SK-N-SH (cell line): ENCODE results near the gene VASH2. TPM values are rescaled to one million over a fixed set of nuclear protein-coding genes. Genes with fewer than 3 reads are reported as not detected.

Experiments
- CTCF ChIA-PET: fragments of 300-600, 350-600 bp; formaldehyde crosslinking; extraction: SDS; loops from one replicate; lab custom pipeline; 2021; lab: Yijun Ruan, JAX
- POLR2A ChIA-PET: fragments of 350-600 bp; sonication (Branson Sonifier 250); formaldehyde crosslinking; extraction: SDS; loops from one replicate; lab custom pipeline; 2020; ENCODE audit warnings: antibody characterized with exemption, inconsistent platforms; lab: Yijun Ruan, JAX
- DNase-seq: peaks from one replicate; pipeline ENCODE4 v3.0.0; 2012
- H2AFZ ChIP-seq: fragments of 200-600 bp; sonication (generic); 2 replicates; pipeline ENCODE4 v1.8.1; 2016; ENCODE audit warnings: antibody characterized with exemption, mild to moderate bottlenecking, low read depth
- H3F3A ChIP-seq: fragments of 200-600 bp; sonication (generic); replicated peaks from 2 replicates; pipeline ENCODE3; 2016; ENCODE audit warnings: antibody characterized with exemption, mild to moderate bottlenecking; ENCODE audit not compliant: insufficient read depth
- H3K27ac ChIP-seq, 2 experiments: fragments of 200-500 bp in 1 of 2; fragments of 200-600 bp in 1 of 2; sonication (Bioruptor generic) in 1 of 2; sonication (generic), shearing (Covaris generic) in 1 of 2; 2 replicates each; pipeline versions ENCODE4 v1.5.1 to v1.6.1; 2014 to 2016; ENCODE audit warnings: low read depth in 2 of 2, inconsistent platforms in 1 of 2, low read length in 1 of 2, mild to moderate bottlenecking in 1 of 2, mixed read lengths in 1 of 2
- H3K27me3 ChIP-seq: fragments of 200-600 bp; sonication (generic), shearing (Covaris generic); 2 replicates; pipeline ENCODE4 v1.6.1; 2016; ENCODE audit warnings: mixed run types; ENCODE audit not compliant: insufficient read depth
- H3K36me3 ChIP-seq, 2 experiments: fragments of 200-500 bp in 1 of 2; fragments of 200-600 bp in 1 of 2; sonication (Bioruptor generic) in 1 of 2; sonication (generic) in 1 of 2; replicated peaks in 1 of 2; 2 replicates each; pipeline versions ENCODE3 to v1.5.1; 2014 to 2016; ENCODE audit warnings: low read length in 1 of 2, mild to moderate bottlenecking in 1 of 2; ENCODE audit not compliant: insufficient read depth in 2 of 2, control insufficient read depth in 1 of 2
- H3K4me1 ChIP-seq, 2 experiments: fragments of 200-500 bp in 1 of 2; fragments of 200-600 bp in 1 of 2; sonication (Bioruptor generic) in 1 of 2; sonication (generic), shearing (Covaris generic) in 1 of 2; 2 replicates each; pipeline versions ENCODE4 v1.5.1 to v1.6.1; 2014 to 2016; ENCODE audit warnings: low read depth in 1 of 2, low read length in 1 of 2, mixed run types in 1 of 2; ENCODE audit not compliant: insufficient read depth in 2 of 2, control insufficient read depth in 1 of 2
- H3K4me2 ChIP-seq: fragments of 200-600 bp; sonication (generic), shearing (Covaris generic); 2 replicates; pipeline ENCODE4 v1.6.1; 2017; ENCODE audit warnings: mixed run types
- H3K4me3 ChIP-seq, 2 experiments: fragments of 200-500 bp in 1 of 2; fragments of 200-600 bp in 1 of 2; sonication (Bioruptor generic) in 1 of 2; sonication (generic), shearing (Covaris generic) in 1 of 2; 2 replicates each; pipeline versions ENCODE4 v1.5.1 to v1.8.1; 2014 to 2016; ENCODE audit warnings: low read depth in 2 of 2, inconsistent platforms in 1 of 2, low read length in 1 of 2, mild to moderate bottlenecking in 1 of 2, mixed read lengths in 1 of 2, moderate library complexity in 1 of 2
- H3K79me2 ChIP-seq: fragments of 200-600 bp; sonication (generic); 2 replicates; pipeline ENCODE4 v1.8.1; 2017; ENCODE audit warnings: mild to moderate bottlenecking; ENCODE audit not compliant: insufficient read depth
- H3K9ac ChIP-seq: fragments of 200-600 bp; sonication (generic); 2 replicates; pipeline ENCODE4 v1.6.1; 2017; ENCODE audit warnings: mixed run types
- H3K9me2 ChIP-seq: fragments of 200-600 bp; sonication (generic); 2 replicates; pipeline ENCODE4 v1.6.1; 2017; ENCODE audit warnings: mixed run types
- H3K9me3 ChIP-seq: fragments of 200-600 bp; sonication (generic); 2 replicates; pipeline ENCODE4 v1.6.1; 2017; ENCODE audit warnings: mixed run types, mild to moderate bottlenecking, moderate library complexity
- H4K20me1 ChIP-seq: fragments of 200-600 bp; sonication (generic); 2 replicates; pipeline ENCODE4 v1.6.1; 2017; ENCODE audit warnings: mild to moderate bottlenecking, mixed run types; ENCODE audit not compliant: insufficient read depth
- EP300 ChIP-seq, 2 experiments: IDR thresholded peaks; 2 replicates each; pipeline versions ENCODE4 v1.4.0 to v1.6.1; 2012; ENCODE audit warnings: borderline replicate concordance in 1 of 2, low read depth in 1 of 2, low read length in 1 of 2
- EZH2phosphoT487 ChIP-seq: fragments of 200-600 bp; sonication (generic); IDR thresholded peaks from 2 replicates; pipeline ENCODE4 v1.6.1; 2017; ENCODE audit warnings: low read depth, mixed run types, mild to moderate bottlenecking, antibody characterized with exemption, moderate library complexity, borderline replicate concordance
- FOXJ3 ChIP-seq: sonication (generic); formaldehyde crosslinking; IDR thresholded peaks from 2 replicates; pipeline ENCODE4 v1.5.1; 2020; ENCODE audit warnings: mild to moderate bottlenecking, missing genetic modification reagents
- FOXM1 ChIP-seq: IDR thresholded peaks from 2 replicates; pipeline ENCODE4 v1.4.0; 2012; ENCODE audit warnings: low read depth, mild to moderate bottlenecking
- GATA2 ChIP-seq: sonication (generic); formaldehyde crosslinking; IDR thresholded peaks from 2 replicates; pipeline ENCODE4 v1.5.0; 2020; ENCODE audit warnings: mild to moderate bottlenecking, missing genetic modification reagents
- IRF3 ChIP-seq: fragments of 150-350 bp; IDR thresholded peaks from 2 replicates; pipeline ENCODE4 v1.6.1; 2016; ENCODE audit warnings: mild to moderate bottlenecking, low read depth, low read length
- MAX ChIP-seq: IDR thresholded peaks from 2 replicates; pipeline ENCODE4 v1.4.0; 2012; ENCODE audit warnings: low read depth
- MEF2A ChIP-seq: IDR thresholded peaks from 2 replicates; pipeline ENCODE4 v1.4.0; 2012; ENCODE audit warnings: low read depth, borderline replicate concordance
- NFIC ChIP-seq: IDR thresholded peaks from 2 replicates; pipeline ENCODE4 v1.4.0; 2012; ENCODE audit warnings: borderline replicate concordance
- NRF1 ChIP-seq: IDR thresholded peaks from 2 replicates; pipeline ENCODE4 v1.6.1; 2012; ENCODE audit warnings: low read depth, mild to moderate bottlenecking, low read length
- POLR2AphosphoS5 ChIP-seq: IDR thresholded peaks from 2 replicates; pipeline ENCODE4 v1.6.1; 2012; ENCODE audit warnings: low read depth, low read length
- REST ChIP-seq: IDR thresholded peaks from 2 replicates; pipeline ENCODE4 v1.6.1; 2012; ENCODE audit warnings: mild to moderate bottlenecking, low read depth, low read length, moderate library complexity
- RXRA ChIP-seq: IDR thresholded peaks from 2 replicates; pipeline ENCODE4 v1.4.0; 2012; ENCODE audit warnings: low read depth, mild to moderate bottlenecking, borderline replicate concordance
- SMC3 ChIP-seq: IDR thresholded peaks from 2 replicates; pipeline ENCODE4 v1.6.1; 2012; ENCODE audit warnings: low read depth, low read length, improper control_type of control experiment
- TCF12 ChIP-seq: IDR thresholded peaks from 2 replicates; pipeline ENCODE4 v1.4.0; 2012
- TEAD4 ChIP-seq: IDR thresholded peaks from 2 replicates; pipeline ENCODE4 v1.4.0; 2012; ENCODE audit warnings: mild to moderate bottlenecking, borderline replicate concordance; ENCODE audit not compliant: insufficient read depth
- ZBTB33 ChIP-seq: IDR thresholded peaks from 2 replicates; pipeline ENCODE4 v1.4.0; 2012; ENCODE audit warnings: low read depth, borderline replicate concordance
- WGBS: methylation state at CpG from one replicate; pipeline ENCODE4 v1.1.6; 2017; ENCODE audit warnings: low lambda C conversion rate; 5-methylcytosine and 5-hydroxymethylcytosine counted together
- polyA plus RNA-seq, 3 experiments: library from polyadenylated mRNA; depleted of rRNA; stranded (reverse); fragments of >200 nt; gene quantifications; 2 replicates each; pipeline ENCODE4 v1.2.3, GENCODE V29; 2012

Gene VASH2
- polyA plus RNA-seq, 1 of the 3 experiments (the other 2 are of a cell fraction) = 0.41 TPM

- 81% methylated on average over 8 of the region's 8 CpGs for WGBS
- Histone ChIP-seq H3K36me3 (no peaks in the 10 kb centered on the region), H3K9me3 (no peaks in the 10 kb centered on the region), H3K4me1 (no peaks in the 10 kb centered on the region; a peak in 1 of 4 replicates), H2AFZ (no peak overlapping the region), H4K20me1 (no peaks in the 10 kb centered on the region), H3K9me2 (no peaks in the 10 kb centered on the region), H3F3A (no peaks in the 10 kb centered on the region), H3K4me3 (no peak overlapping the region), H3K27me3 (no peaks in the 10 kb centered on the region), H3K9ac (no peak overlapping the region), H3K4me2 (no peak overlapping the region), H3K79me2 (no peaks in the 10 kb centered on the region), H3K27ac (no peak overlapping the region)
- TF ChIP-seq MAX = no peak
- no peak for TF ChIP-seq GATA2 (CRISPR knock-in tag)
- TF ChIP-seq FOXM1 = no peak
- no peak for TF ChIP-seq IRF3
- TF ChIP-seq POLR2AphosphoS5 = no peak
- no peak for TF ChIP-seq REST
- POLR2A ChIA-PET = no interaction called here
- DNase-seq = no peak
- CTCF ChIA-PET = no interaction called here
These were observed 23.6 kb downstream of the VASH2 start for GRCh38 chr1:212973899-212974298.

- Histone ChIP-seq H3K4me1 (no peaks in the 10 kb centered on the region; a peak in 1 of 4 replicates), H3F3A (no peaks in the 10 kb centered on the region), H3K36me3 (no peaks in the 10 kb centered on the region), H3K9me3 (no peaks in the 10 kb centered on the region), H3K9ac (no peak overlapping the region), H3K9me2 (no peaks in the 10 kb centered on the region), H2AFZ (no peak overlapping the region), H4K20me1 (no peaks in the 10 kb centered on the region), H3K27me3 (no peaks in the 10 kb centered on the region), H3K79me2 (no peaks in the 10 kb centered on the region), H3K27ac (no peak overlapping the region), H3K4me3 (no peak overlapping the region), H3K4me2 (no peak overlapping the region)
- TF ChIP-seq TEAD4 (no peak), ZBTB33 (no peak), TCF12 (no peak), FOXJ3 (CRISPR knock-in tag) (no peak), RXRA (no peak), EP300 (IDR thresholded peaks at IDR 0.05; ENCODE audit: borderline replicate concordance in 1 of 2, low read depth in 1 of 2, low read length in 1 of 2) (no peak), NRF1 (no peak), REST (no peak), GATA2 (CRISPR knock-in tag) (no peak), MEF2A (no peak), SMC3 (no peak), EZH2phosphoT487 (no peak), NFIC (no peak)
- 76% methylated on average over 6 of the region's 6 CpGs for WGBS
- POLR2A ChIA-PET = no interaction called here
- CTCF ChIA-PET = no interaction called here
- no peak for DNase-seq
These were observed 24.4 kb downstream of the VASH2 start for GRCh38 chr1:212974711-212975110.
